PFSK-1 (cell line): ENCODE measurements around the gene CXXC5.

Experiments
- FOXP2 ChIP-seq: optimal IDR thresholded peaks from 2 replicates; pipeline ENCODE3; 2011; ENCODE audit warnings: borderline replicate concordance, control low read depth, inconsistent platforms; ENCODE audit not compliant: insufficient read depth; ENCODE audit errors: extremely low read length, extremely low read depth
- POLR2AphosphoS5 ChIP-seq: IDR thresholded peaks from 2 replicates; pipeline ENCODE4 v1.6.1; 2012; ENCODE audit warnings: low read depth, mild to moderate bottlenecking, control low read depth, low read length, moderate library complexity
- REST ChIP-seq, 2 experiments: IDR thresholded peaks; 2 replicates each; pipeline versions ENCODE4 v1.6.1 to v1.8.0; 2011 to 2012; ENCODE audit warnings: low read depth in 2 of 2, low read length in 2 of 2, control low read depth in 1 of 2, inconsistent platforms in 1 of 2, mild to moderate bottlenecking in 1 of 2, moderate library complexity in 1 of 2; ENCODE audit not compliant: insufficient read depth in 1 of 2
- SIN3A ChIP-seq: IDR thresholded peaks from 2 replicates; pipeline ENCODE4 v1.6.1; 2012; ENCODE audit warnings: mild to moderate bottlenecking, low read length, moderate library complexity, borderline replicate concordance; ENCODE audit not compliant: insufficient read depth
- TAF1 ChIP-seq: IDR thresholded peaks from 2 replicates; pipeline ENCODE4 v1.6.1; 2012; ENCODE audit warnings: low read length, control low read depth, borderline replicate concordance; ENCODE audit not compliant: insufficient read depth

The CXXC5 gene

GRCh38 chr5:139701056-139701741 lies 53.0 kb downstream of the CXXC5 start:
- TF ChIP-seq TAF1 (peak; percentile 38; the same call in 1 of the 2 replicates), REST (IDR thresholded peaks at IDR 0.05; ENCODE audit: insufficient read depth in 1 of 2, low read depth in 2 of 2, low read length in 2 of 2) (no peak), POLR2AphosphoS5 (no peak; the same call in 1 of the 2 replicates)

- TF ChIP-seq SIN3A (no peak), REST (IDR thresholded peaks at IDR 0.05; ENCODE audit: insufficient read depth in 1 of 2, low read depth in 2 of 2, low read length in 2 of 2) (no peak)
Observed at GRCh38 chr5:139702548-139702947, 54.4 kb downstream of the CXXC5 start.

GRCh38 chr5:139704748-139705147 lies 56.6 kb downstream of the CXXC5 start:
- no peak for TF ChIP-seq TAF1

GRCh38 chr5:139705191-139705590 lies 57.0 kb downstream of the CXXC5 start:
- TF ChIP-seq SIN3A (no peak), REST (IDR thresholded peaks at IDR 0.05; ENCODE audit: insufficient read depth in 1 of 2, low read depth in 2 of 2, low read length in 2 of 2) (no peak), FOXP2 (no peak), TAF1 (no peak), POLR2AphosphoS5 (no peak)

- no peak for TF ChIP-seq POLR2AphosphoS5
Observed at GRCh38 chr5:139705655-139706587, 57.8 kb downstream of the CXXC5 start.

GRCh38 chr5:139707445-139708003 lies 59.4 kb downstream of the CXXC5 start:
- TF ChIP-seq POLR2AphosphoS5, result no peak
- no peak for TF ChIP-seq FOXP2
- no peak for TF ChIP-seq REST (IDR thresholded peaks at IDR 0.05; ENCODE audit: insufficient read depth in 1 of 2, low read depth in 2 of 2, low read length in 2 of 2)
- TF ChIP-seq SIN3A, result no peak
- TF ChIP-seq TAF1, result no peak
